ENCODE results near the gene RASA2.

DNA sequence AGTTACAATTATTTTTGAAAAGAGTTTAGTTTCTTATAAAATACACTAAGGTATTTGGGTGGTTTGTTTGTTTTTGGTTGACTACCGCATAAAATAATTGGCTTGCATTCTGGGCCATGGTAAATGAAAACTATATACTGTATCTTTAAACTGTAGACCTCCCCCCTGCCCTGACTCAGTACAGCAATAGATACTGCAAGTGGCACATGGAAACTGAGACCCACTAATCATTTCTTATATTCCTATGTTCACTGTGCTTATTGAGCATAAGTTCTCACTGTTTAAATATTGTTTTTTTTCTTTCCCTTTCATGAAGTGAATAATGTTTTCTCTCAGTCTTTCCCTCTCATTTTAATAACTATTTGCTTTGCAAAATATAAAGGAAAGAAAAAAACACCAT lies 45.8 kb downstream of the RASA2 start:
- TF ChIP-seq POLR2A (IDR thresholded peaks at IDR 0.05) = no peak
- TF ChIP-seq, protein P1, sequence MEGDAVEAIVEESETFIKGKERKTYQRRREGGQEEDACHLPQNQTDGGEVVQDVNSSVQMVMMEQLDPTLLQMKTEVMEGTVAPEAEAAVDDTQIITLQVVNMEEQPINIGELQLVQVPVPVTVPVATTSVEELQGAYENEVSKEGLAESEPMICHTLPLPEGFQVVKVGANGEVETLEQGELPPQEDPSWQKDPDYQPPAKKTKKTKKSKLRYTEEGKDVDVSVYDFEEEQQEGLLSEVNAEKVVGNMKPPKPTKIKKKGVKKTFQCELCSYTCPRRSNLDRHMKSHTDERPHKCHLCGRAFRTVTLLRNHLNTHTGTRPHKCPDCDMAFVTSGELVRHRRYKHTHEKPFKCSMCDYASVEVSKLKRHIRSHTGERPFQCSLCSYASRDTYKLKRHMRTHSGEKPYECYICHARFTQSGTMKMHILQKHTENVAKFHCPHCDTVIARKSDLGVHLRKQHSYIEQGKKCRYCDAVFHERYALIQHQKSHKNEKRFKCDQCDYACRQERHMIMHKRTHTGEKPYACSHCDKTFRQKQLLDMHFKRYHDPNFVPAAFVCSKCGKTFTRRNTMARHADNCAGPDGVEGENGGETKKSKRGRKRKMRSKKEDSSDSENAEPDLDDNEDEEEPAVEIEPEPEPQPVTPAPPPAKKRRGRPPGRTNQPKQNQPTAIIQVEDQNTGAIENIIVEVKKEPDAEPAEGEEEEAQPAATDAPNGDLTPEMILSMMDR (IDR thresholded peaks at IDR 0.05) = no peak
- TF ChIP-seq POLR2AphosphoS5 (IDR thresholded peaks at IDR 0.05) = no peak

All from stomach (tissue), 4 donors.